SK-N-SH treated with all-trans-retinoic acid at 6 μM for 48 hours (cell line): Measurements from ENCODE around the gene CHPF.
A peak's percentile ranks its signal among the peaks of the same experiment; 100 is the strongest.

Experiments
- ARNTL ChIP-seq: fragments of 450-650 bp; formaldehyde crosslinking; IDR thresholded peaks from 2 replicates; pipeline ENCODE4 v1.5.0; 2020; ENCODE audit warnings: low read depth, mild to moderate bottlenecking, moderate library complexity, borderline replicate concordance
- BACH2 ChIP-seq: fragments of 250-450 bp; sonication (Bioruptor Pico); IDR thresholded peaks from 2 replicates; pipeline ENCODE4 v1.9.0; 2021; ENCODE audit warnings: mild to moderate bottlenecking, borderline replicate concordance
- CSRNP3 ChIP-seq: fragments of 250-450 bp; sonication (Bioruptor Pico); IDR thresholded peaks from 2 replicates; pipeline ENCODE4 v1.5.1; 2021; ENCODE audit warnings: mild to moderate bottlenecking, moderate library complexity
- ISL1 ChIP-seq: fragments of 250-450 bp; sonication (Bioruptor Pico); IDR thresholded peaks from 2 replicates; pipeline ENCODE4 v2.1.2; 2022; ENCODE audit warnings: mild to moderate bottlenecking, moderate library complexity
- PATZ1 ChIP-seq: fragments of 250-450 bp; sonication (Bioruptor Pico); IDR thresholded peaks from 2 replicates; pipeline ENCODE4 v1.8.0; 2020; ENCODE audit warnings: mild to moderate bottlenecking, moderate library complexity, borderline replicate concordance
- RARB ChIP-seq: fragments of 250-450 bp; sonication (Bioruptor Pico); IDR thresholded peaks from 2 replicates; pipeline ENCODE4 v1.8.0; 2021; ENCODE audit warnings: mild to moderate bottlenecking, moderate library complexity
- SNAI2 ChIP-seq: fragments of 250-450 bp; sonication (Bioruptor Pico); IDR thresholded peaks from 2 replicates; pipeline ENCODE4 v1.5.0; 2020; ENCODE audit warnings: mild to moderate bottlenecking, moderate library complexity
- TOX ChIP-seq: fragments of 250-450 bp; sonication (Bioruptor Pico); IDR thresholded peaks from 2 replicates; pipeline ENCODE4 v1.8.0; 2021; ENCODE audit warnings: mild to moderate bottlenecking, moderate library complexity, borderline replicate concordance
- ZFP30 ChIP-seq: fragments of 450-650 bp; formaldehyde crosslinking; IDR thresholded peaks from 2 replicates; pipeline ENCODE4 v1.5.0; 2022; ENCODE audit warnings: mild to moderate bottlenecking, moderate library complexity
- ZNF8 ChIP-seq: fragments of 450-650 bp; formaldehyde crosslinking; IDR thresholded peaks from 2 replicates; pipeline ENCODE4 v1.5.0; 2020; ENCODE audit warnings: mild to moderate bottlenecking, moderate library complexity
- TF ChIP-seq, protein P1 (sequence below): fragments of 250-450 bp; sonication (Bioruptor Pico); IDR thresholded peaks from 2 replicates; pipeline ENCODE4 v1.5.0; 2020; ENCODE audit warnings: mild to moderate bottlenecking, moderate library complexity

DNA sequence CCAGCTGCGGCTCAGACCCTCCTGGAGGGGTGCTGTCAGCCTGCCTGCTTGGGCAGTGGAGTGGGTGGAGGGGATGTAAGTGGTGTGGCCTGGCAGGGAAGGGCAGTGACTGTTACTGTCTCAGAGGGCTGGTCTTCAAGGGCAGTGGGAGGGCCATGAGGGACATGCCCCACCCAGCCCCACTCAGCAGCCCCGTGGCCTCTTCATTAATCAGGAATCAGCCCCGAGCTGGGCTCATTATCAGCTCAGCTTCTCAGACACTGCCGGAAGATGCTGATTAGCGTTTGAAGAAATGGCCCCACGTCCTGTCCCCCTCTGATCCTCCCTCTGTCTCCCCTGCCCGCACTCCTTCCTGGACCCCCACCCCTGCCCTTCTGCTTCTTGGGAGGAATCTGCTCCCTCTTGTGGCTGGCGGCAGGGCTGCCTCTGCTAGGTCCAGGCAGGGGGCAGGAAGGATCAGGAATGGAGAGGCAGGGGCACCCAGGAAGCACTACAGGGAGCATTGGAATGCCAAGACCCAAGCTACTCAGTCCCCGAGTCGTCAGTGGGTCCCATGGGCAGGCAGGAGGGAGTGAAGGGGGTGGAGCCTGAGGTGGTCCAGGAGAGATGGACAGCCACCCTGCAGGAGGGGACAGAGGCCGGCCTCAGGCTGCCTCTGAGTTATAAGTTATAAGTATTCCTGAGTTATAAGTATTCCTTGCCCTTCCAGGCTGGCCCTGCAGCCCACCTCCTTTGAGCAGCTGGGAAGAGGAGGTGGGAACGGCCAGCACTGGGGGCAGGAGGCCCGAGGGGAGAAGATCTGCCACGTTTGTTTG, 22.3 kb downstream of the CHPF start:
- TF ChIP-seq PATZ1 (CRISPR knock-in tag) (0 out of 2 replicates have a peak, but pooled peaks have one; percentile 37), RARB (CRISPR knock-in tag) (no peak), BACH2 (CRISPR knock-in tag) (no peak), SNAI2 (CRISPR knock-in tag) (no peak), ZFP30 (CRISPR knock-in tag) (no peak), CSRNP3 (CRISPR knock-in tag) (no peak), ARNTL (CRISPR knock-in tag) (no peak), ZNF8 (no peak), TOX (CRISPR knock-in tag) (no peak), ISL1 (CRISPR knock-in tag) (no peak)
- TF ChIP-seq, protein P1, sequence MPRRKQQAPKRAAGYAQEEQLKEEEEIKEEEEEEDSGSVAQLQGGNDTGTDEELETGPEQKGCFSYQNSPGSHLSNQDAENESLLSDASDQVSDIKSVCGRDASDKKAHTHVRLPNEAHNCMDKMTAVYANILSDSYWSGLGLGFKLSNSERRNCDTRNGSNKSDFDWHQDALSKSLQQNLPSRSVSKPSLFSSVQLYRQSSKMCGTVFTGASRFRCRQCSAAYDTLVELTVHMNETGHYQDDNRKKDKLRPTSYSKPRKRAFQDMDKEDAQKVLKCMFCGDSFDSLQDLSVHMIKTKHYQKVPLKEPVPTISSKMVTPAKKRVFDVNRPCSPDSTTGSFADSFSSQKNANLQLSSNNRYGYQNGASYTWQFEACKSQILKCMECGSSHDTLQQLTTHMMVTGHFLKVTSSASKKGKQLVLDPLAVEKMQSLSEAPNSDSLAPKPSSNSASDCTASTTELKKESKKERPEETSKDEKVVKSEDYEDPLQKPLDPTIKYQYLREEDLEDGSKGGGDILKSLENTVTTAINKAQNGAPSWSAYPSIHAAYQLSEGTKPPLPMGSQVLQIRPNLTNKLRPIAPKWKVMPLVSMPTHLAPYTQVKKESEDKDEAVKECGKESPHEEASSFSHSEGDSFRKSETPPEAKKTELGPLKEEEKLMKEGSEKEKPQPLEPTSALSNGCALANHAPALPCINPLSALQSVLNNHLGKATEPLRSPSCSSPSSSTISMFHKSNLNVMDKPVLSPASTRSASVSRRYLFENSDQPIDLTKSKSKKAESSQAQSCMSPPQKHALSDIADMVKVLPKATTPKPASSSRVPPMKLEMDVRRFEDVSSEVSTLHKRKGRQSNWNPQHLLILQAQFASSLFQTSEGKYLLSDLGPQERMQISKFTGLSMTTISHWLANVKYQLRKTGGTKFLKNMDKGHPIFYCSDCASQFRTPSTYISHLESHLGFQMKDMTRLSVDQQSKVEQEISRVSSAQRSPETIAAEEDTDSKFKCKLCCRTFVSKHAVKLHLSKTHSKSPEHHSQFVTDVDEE (CRISPR knock-in tag), result no peak
